Activated CD8-positive, alpha-beta memory T cell treated with anti-CD3 and anti-CD28 coated beads, Interleukin-2, amount 10 ng/mL, durations not matched to agents 7 days and 5 days (primary cell): ENCODE results near the gene MBD3L5. TPM values are rescaled to one million over a fixed set of nuclear protein-coding genes. Genes with fewer than 3 reads are reported as not detected.
"Not testable (repeated sequence)": the region's sequence is repeated elsewhere in the genome, so short reads cannot be mapped to it uniquely, and the experiment has no call there.

Experiments used
- ATAC-seq: fragments of 150-1000 bp; cut with Tn5 transposase; one replicate; pipeline ENCODE4 v1.10.0; 2021; ENCODE audit warnings: moderate library complexity
- CTCF ChIA-PET: fragments of 350-600 bp; sonication (Branson Sonifier 250); formaldehyde crosslinking; loops from one replicate; lab custom pipeline; 2021; ENCODE audit warnings: antibody characterized with exemption; lab: Charles Lee
- DNase-seq: peaks from one replicate; pipeline ENCODE4 v3.0.0-alpha.2; 2020
- H3K27ac Mint-ChIP-seq: one replicate; pipeline ENCODE4 v1.8.0; 2021; ENCODE audit warnings: mild to moderate bottlenecking, mixed read lengths
- H3K27me3 Mint-ChIP-seq: one replicate; pipeline ENCODE4 v1.8.0; 2021; ENCODE audit warnings: mixed read lengths
- H3K36me3 Mint-ChIP-seq: one replicate; pipeline ENCODE4 v1.8.0; 2021; ENCODE audit warnings: mild to moderate bottlenecking, mixed read lengths
- H3K4me1 Mint-ChIP-seq: one replicate; pipeline ENCODE4 v1.8.0; 2021; ENCODE audit warnings: mixed read lengths
- H3K4me3 Mint-ChIP-seq: one replicate; pipeline ENCODE4 v1.8.0; 2021; ENCODE audit warnings: mild to moderate bottlenecking, moderate library complexity, mixed read lengths
- H3K9me3 Mint-ChIP-seq: one replicate; pipeline ENCODE4 v1.8.0; 2022; ENCODE audit warnings: low read depth, mixed read lengths
- total RNA-seq, 2 experiments: library from RNA; stranded (reverse); gene quantifications; one replicate each; pipeline ENCODE4 v1.2.3, GENCODE V29; 2021

Gene MBD3L5
- total RNA-seq, 2 experiments from 2014 or later = not detected

GRCh38 chr19:7058576-7058975, 28.2 kb downstream of the MBD3L5 start, which contains the start of gene MBD3L3:
MBD3L3 (minus strand) TSS chr19:7058676; CDS start chr19:7058605, 71 bp downstream.
- H3K9me3 Mint-ChIP-seq, DNase-seq, H3K36me3 Mint-ChIP-seq, H3K27me3 Mint-ChIP-seq, H3K4me3 Mint-ChIP-seq, H3K4me1 Mint-ChIP-seq, ATAC-seq, CTCF ChIA-PET, H3K27ac Mint-ChIP-seq: not testable (repeated sequence)

- ATAC-seq, H3K9me3 Mint-ChIP-seq, H3K36me3 Mint-ChIP-seq, H3K27ac Mint-ChIP-seq, H3K27me3 Mint-ChIP-seq, H3K4me1 Mint-ChIP-seq, H3K4me3 Mint-ChIP-seq, DNase-seq, CTCF ChIA-PET: not testable (repeated sequence)
Measured at GRCh38 chr19:7059977-7060376, 29.6 kb downstream of the MBD3L5 start.

DNA sequence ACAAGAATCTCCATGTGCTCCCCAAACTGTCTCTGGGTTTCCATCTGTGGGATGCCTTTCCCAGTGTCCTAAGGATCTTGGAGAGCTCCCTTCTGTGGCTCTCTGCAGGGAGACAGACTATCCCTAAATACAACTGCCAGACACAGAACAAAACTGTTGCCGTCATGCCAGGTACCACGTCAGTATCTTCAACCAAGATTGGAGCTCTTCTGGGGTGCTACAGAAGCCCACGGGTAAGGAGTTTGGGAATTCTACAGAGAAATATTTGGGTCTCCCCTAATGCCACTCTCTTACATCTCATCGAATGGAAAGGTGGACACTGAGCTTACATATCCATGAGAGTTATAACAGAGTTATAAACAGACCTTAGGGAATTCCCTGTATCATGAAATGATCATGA, 33.0 kb downstream of the MBD3L5 start:
- Mint-ChIP-seq H3K36me3 (no peaks in the 10 kb centered on the region), H3K27ac (no peak overlapping the region), H3K9me3 (no peaks in the 10 kb centered on the region), H3K4me3 (no peak overlapping the region), H3K4me1 (no peaks in the 10 kb centered on the region), H3K27me3 (no peaks in the 10 kb centered on the region)
- DNase-seq (no peak), ATAC-seq (peak; percentile 23)
- CTCF ChIA-PET = no interaction called here

- H3K27me3 Mint-ChIP-seq = no peaks in the 10 kb centered on the region
- ATAC-seq = peak; percentile 47
- peaks cover 2% of the 10 kb centered on the region for H3K4me1 Mint-ChIP-seq
- H3K36me3 Mint-ChIP-seq = no peaks in the 10 kb centered on the region
- no peak overlapping the region for H3K27ac Mint-ChIP-seq
- CTCF ChIA-PET = no interaction called here
- H3K9me3 Mint-ChIP-seq = no peaks in the 10 kb centered on the region
- DNase-seq = no peak
- no peak overlapping the region for H3K4me3 Mint-ChIP-seq
Measured at GRCh38 chr19:7063764-7064418, 33.5 kb downstream of the MBD3L5 start.

DNA sequence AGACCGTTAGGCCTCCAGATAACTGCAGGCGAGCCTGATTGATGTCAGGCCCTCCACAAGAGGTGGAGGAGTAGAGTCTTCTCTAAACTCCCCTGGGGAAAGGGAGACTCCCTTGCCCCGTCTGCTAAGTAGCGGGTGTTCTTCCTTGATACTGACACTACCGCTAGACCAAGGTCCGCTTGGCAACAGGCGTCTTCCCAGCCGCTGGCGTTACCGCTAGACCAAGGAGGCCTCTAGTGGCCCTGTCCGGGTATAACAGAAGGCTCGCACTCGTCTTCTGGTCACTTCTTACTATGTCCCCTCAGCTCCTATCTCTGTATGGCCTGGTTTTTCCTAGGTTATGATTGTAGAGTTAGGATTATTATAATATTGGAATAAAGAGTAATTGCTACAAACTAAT, 36.7 kb downstream of the MBD3L5 start:
- DNase-seq, CTCF ChIA-PET: not testable (repeated sequence)

DNA sequence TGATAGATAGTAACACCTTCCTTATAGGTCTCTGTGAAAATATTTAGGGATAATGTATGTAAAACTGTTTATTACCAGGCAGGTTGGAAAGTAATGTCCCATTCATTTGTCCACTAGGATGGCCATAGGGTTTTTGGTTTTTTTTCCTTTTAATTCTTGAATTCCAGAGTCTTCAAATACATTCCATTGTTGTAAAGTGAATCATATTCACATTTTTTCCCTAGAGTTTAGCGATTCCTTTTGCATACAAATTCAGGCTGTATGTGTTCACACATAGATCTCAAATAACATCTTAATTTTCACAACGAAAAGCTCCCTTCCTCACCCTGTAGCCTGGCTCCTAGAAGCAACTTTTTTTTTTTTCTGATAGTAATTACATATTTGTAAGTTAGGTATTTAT, 37.3 kb downstream of the MBD3L5 start:
- Mint-ChIP-seq H3K27me3 (no peaks in the 10 kb centered on the region), H3K9me3 (peaks cover 5% of the 10 kb centered on the region), H3K4me1 (peaks cover 22% of the 10 kb centered on the region), H3K36me3 (peaks cover 20% of the 10 kb centered on the region), H3K4me3 (no peak overlapping the region), H3K27ac (no peak overlapping the region)
- no peak for ATAC-seq
- no peak for DNase-seq
- CTCF ChIA-PET = no interaction called here

More for the DNA sequence above, 36.7 kb downstream of the MBD3L5 start:
- H3K9me3 Mint-ChIP-seq, H3K27me3 Mint-ChIP-seq, ATAC-seq, H3K4me3 Mint-ChIP-seq, H3K27ac Mint-ChIP-seq: not testable (repeated sequence)
- Mint-ChIP-seq H3K4me1 (peaks cover 18% of the 10 kb centered on the region), H3K36me3 (peaks cover 14% of the 10 kb centered on the region)

- H3K27ac Mint-ChIP-seq = peak overlapping the region; percentile 75
- DNase-seq (no peak), ATAC-seq (no peak)
- H3K4me3 Mint-ChIP-seq = peak overlapping the region; percentile 94
- peaks cover 27% of the 10 kb centered on the region for H3K36me3 Mint-ChIP-seq
- CTCF ChIA-PET = interaction anchor here (0.5 to 2.7 kb wide), 5 partner anchors 31 to 281 kb away, joined by 3 to 11 read pairs (median 3); no protein-coding TSS in a partner anchor
- no peaks in the 10 kb centered on the region for H3K27me3 Mint-ChIP-seq
- H3K4me1 Mint-ChIP-seq = peaks cover 22% of the 10 kb centered on the region
- peaks cover 5% of the 10 kb centered on the region for H3K9me3 Mint-ChIP-seq
Measured at GRCh38 chr19:7068599-7068998, 38.2 kb downstream of the MBD3L5 start.

- Mint-ChIP-seq H3K36me3 (peaks cover 33% of the 10 kb centered on the region), H3K27me3 (no peaks in the 10 kb centered on the region), H3K9me3 (peaks cover 5% of the 10 kb centered on the region), H3K27ac (peak within 1 kb of the TSS; percentile 75), H3K4me3 (peak within 1 kb of the TSS; percentile 94), H3K4me1 (peaks cover 22% of the 10 kb centered on the region)
- DNase-seq (peak; percentile 100), ATAC-seq (peak; percentile 97)
- CTCF ChIA-PET = interaction anchor here (0.5 to 2.7 kb wide), 7 partner anchors 12 to 280 kb away, joined by 3 to 11 read pairs (median 3); no protein-coding TSS in a partner anchor
Measured at GRCh38 chr19:7069042-7069903, 38.9 kb downstream of the MBD3L5 start, which contains the start of gene ZNF557. ZNF557 (plus strand) TSS chr19:7069703; CDS start chr19:7075075, 5,372 bp downstream.

GRCh38 chr19:7069904-7070226, 39.5 kb downstream of the MBD3L5 start:
- Mint-ChIP-seq H3K27ac (peak overlapping the region; percentile 75), H3K4me3 (peak overlapping the region; percentile 94), H3K27me3 (no peaks in the 10 kb centered on the region), H3K36me3 (peaks cover 38% of the 10 kb centered on the region), H3K9me3 (peaks cover 5% of the 10 kb centered on the region), H3K4me1 (peaks cover 22% of the 10 kb centered on the region)
- CTCF ChIA-PET = interaction anchor here (1.0 to 2.7 kb wide), 5 partner anchors 11 to 206 kb away, joined by 3 to 11 read pairs (median 3); no protein-coding TSS in a partner anchor
- DNase-seq (no peak), ATAC-seq (no peak)

DNA sequence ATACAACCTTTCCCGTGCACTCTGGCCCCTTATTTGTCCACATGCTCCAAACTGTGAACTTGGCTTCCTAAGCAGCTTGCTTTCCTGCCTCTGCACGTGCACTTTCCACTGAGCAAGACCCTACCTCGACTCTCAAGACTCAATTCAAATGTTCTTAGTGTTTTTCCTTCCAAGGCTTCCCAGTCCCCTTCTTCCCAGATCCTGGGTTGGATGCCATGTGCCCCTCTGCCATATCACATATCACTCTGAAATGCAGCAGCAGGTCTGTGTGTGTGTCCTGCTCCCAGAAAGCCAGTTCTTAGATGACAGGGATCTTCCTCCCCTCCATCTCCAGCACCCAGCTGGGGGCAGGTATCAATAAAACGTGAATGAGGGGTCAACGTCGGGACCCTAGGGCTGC, 42.2 kb downstream of the MBD3L5 start:
- H3K27ac Mint-ChIP-seq = peak overlapping the region; percentile 26
- H3K36me3 Mint-ChIP-seq = peaks cover 63% of the 10 kb centered on the region
- CTCF ChIA-PET = no interaction called here
- no peak for ATAC-seq
- peak overlapping the region; percentile 8 for H3K4me3 Mint-ChIP-seq
- no peak for DNase-seq
- no peaks in the 10 kb centered on the region for H3K27me3 Mint-ChIP-seq
- H3K9me3 Mint-ChIP-seq = peaks cover 11% of the 10 kb centered on the region
- peaks cover 22% of the 10 kb centered on the region for H3K4me1 Mint-ChIP-seq

GRCh38 chr19:7074705-7075282, 44.4 kb downstream of the MBD3L5 start:
- Mint-ChIP-seq H3K4me1 (peaks cover 18% of the 10 kb centered on the region), H3K27me3 (no peaks in the 10 kb centered on the region), H3K27ac (no peak overlapping the region), H3K4me3 (no peak overlapping the region), H3K36me3 (peaks cover 85% of the 10 kb centered on the region), H3K9me3 (peaks cover 27% of the 10 kb centered on the region)
- CTCF ChIA-PET = no interaction called here
- DNase-seq (no peak), ATAC-seq (no peak)

- peaks cover 7% of the 10 kb centered on the region for H3K4me1 Mint-ChIP-seq
- CTCF ChIA-PET = interaction anchor here (0.7 kb wide), 1 partner anchor 45 kb away, joined by 4 read pairs; no protein-coding TSS in a partner anchor
- ATAC-seq (no peak), DNase-seq (no peak)
- H3K9me3 Mint-ChIP-seq = peaks cover 36% of the 10 kb centered on the region
- H3K4me3 Mint-ChIP-seq = no peak overlapping the region
- H3K36me3 Mint-ChIP-seq = peaks cover 89% of the 10 kb centered on the region
- H3K27me3 Mint-ChIP-seq = no peaks in the 10 kb centered on the region
- no peak overlapping the region for H3K27ac Mint-ChIP-seq
Measured at GRCh38 chr19:7076151-7076550, 45.8 kb downstream of the MBD3L5 start.

GRCh38 chr19:7078008-7078407, 47.6 kb downstream of the MBD3L5 start:
- CTCF ChIA-PET = no interaction called here
- Mint-ChIP-seq H3K4me3 (no peak overlapping the region), H3K9me3 (peaks cover 41% of the 10 kb centered on the region), H3K36me3 (peaks cover 95% of the 10 kb centered on the region), H3K27me3 (no peaks in the 10 kb centered on the region), H3K4me1 (no peaks in the 10 kb centered on the region), H3K27ac (no peak overlapping the region)
- ATAC-seq (no peak), DNase-seq (no peak)
